Muscle layer of duodenum (tissue), 2 donors: Measurements from ENCODE around the gene CYB561.

Source experiments
- H3K27ac ChIP-seq: one replicate; pipeline ENCODE4 v1.7.0; 2013; ENCODE audit warnings: mild to moderate bottlenecking, low read length
- H3K27me3 ChIP-seq: one replicate; pipeline ENCODE4 v1.7.0; 2013; ENCODE audit warnings: low read depth, mild to moderate bottlenecking, control low read depth, low read length
- H3K36me3 ChIP-seq, 2 donors: one replicate each; pipeline ENCODE4 v1.7.0; 2013; ENCODE audit warnings: low read length in 2 of 2, control low read depth in 1 of 2, mild to moderate bottlenecking in 1 of 2; ENCODE audit not compliant: insufficient read depth in 2 of 2, control insufficient read depth in 1 of 2
- H3K4me1 ChIP-seq, 2 donors: one replicate each; pipeline ENCODE4 v1.7.0; 2013; ENCODE audit warnings: low read length in 2 of 2, mild to moderate bottlenecking in 2 of 2, control low read depth in 1 of 2, moderate library complexity in 1 of 2; ENCODE audit not compliant: insufficient read depth in 2 of 2, control insufficient read depth in 1 of 2
- H3K4me3 ChIP-seq, 2 donors: one replicate each; pipeline ENCODE4 v1.7.0; 2013; ENCODE audit warnings: low read length in 2 of 2, low read depth in 1 of 2, mild to moderate bottlenecking in 1 of 2
- H3K9me3 ChIP-seq, 2 donors: one replicate each; pipeline ENCODE4 v1.7.0; 2013; ENCODE audit warnings: low read length in 2 of 2, control low read depth in 1 of 2, mild to moderate bottlenecking in 1 of 2; ENCODE audit not compliant: control insufficient read depth in 1 of 2
- donor health status: healthy.

CYB561 gene

GRCh38 chr17:63437287-63438091 is 8.6 kb downstream of the CYB561 start:
- H3K27ac ChIP-seq: no peak overlapping the region
- H3K4me1 ChIP-seq: peaks cover 19 to 40% of the 10 kb centered on the region in 2 donors
- peak overlapping the region in 1 of 2 donors; percentile 28 for H3K4me3 ChIP-seq
- H3K27me3 ChIP-seq: no peaks in the 10 kb centered on the region
- H3K9me3 ChIP-seq: no peaks in the 10 kb centered on the region
- H3K36me3 ChIP-seq: no peaks in the 10 kb centered on the region

GRCh38 chr17:63436523-63437110 is 9.5 kb downstream of the CYB561 start:
- Histone ChIP-seq H3K36me3 (no peaks in the 10 kb centered on the region), H3K4me1 (peaks cover 19 to 40% of the 10 kb centered on the region in 2 donors), H3K4me3 (no peak overlapping the region), H3K27ac (no peak overlapping the region), H3K9me3 (no peaks in the 10 kb centered on the region), H3K27me3 (no peaks in the 10 kb centered on the region)

- no peaks in the 10 kb centered on the region for H3K36me3 ChIP-seq
- no peaks in the 10 kb centered on the region for H3K27me3 ChIP-seq
- no peak overlapping the region for H3K27ac ChIP-seq
- no peak overlapping the region for H3K4me3 ChIP-seq
- no peaks in the 10 kb centered on the region for H3K9me3 ChIP-seq
- peaks cover 19 to 40% of the 10 kb centered on the region in 2 donors for H3K4me1 ChIP-seq
Observed at GRCh38 chr17:63435681-63436522, 10.2 kb downstream of the CYB561 start.

GRCh38 chr17:63434951-63435571 is 11.0 kb downstream of the CYB561 start:
- Histone ChIP-seq H3K4me1 (peaks cover 19 to 39% of the 10 kb centered on the region in 2 donors), H3K27me3 (no peaks in the 10 kb centered on the region), H3K36me3 (no peaks in the 10 kb centered on the region), H3K4me3 (no peak overlapping the region), H3K27ac (peak overlapping the region; percentile 31), H3K9me3 (no peaks in the 10 kb centered on the region)

GRCh38 chr17:63433746-63434591 is 12.1 kb downstream of the CYB561 start:
- no peaks in the 10 kb centered on the region for H3K36me3 ChIP-seq
- peak overlapping the region; percentile 51 for H3K27ac ChIP-seq
- H3K4me3 ChIP-seq: no peak overlapping the region
- H3K27me3 ChIP-seq: no peaks in the 10 kb centered on the region
- no peaks in the 10 kb centered on the region for H3K9me3 ChIP-seq
- peaks cover 19 to 36% of the 10 kb centered on the region in 2 donors for H3K4me1 ChIP-seq

GRCh38 chr17:63431939-63432804 is 13.9 kb downstream of the CYB561 start:
- H3K4me3 ChIP-seq: no peak overlapping the region
- H3K9me3 ChIP-seq: no peaks in the 10 kb centered on the region
- no peaks in the 10 kb centered on the region for H3K27me3 ChIP-seq
- H3K27ac ChIP-seq: peak overlapping the region; percentile 58
- no peaks in the 10 kb centered on the region for H3K36me3 ChIP-seq
- peaks cover 18 to 27% of the 10 kb centered on the region in 2 donors for H3K4me1 ChIP-seq

GRCh38 chr17:63431618-63431938 is 14.5 kb downstream of the CYB561 start:
- no peak overlapping the region for H3K4me3 ChIP-seq
- no peaks in the 10 kb centered on the region for H3K27me3 ChIP-seq
- H3K36me3 ChIP-seq: no peaks in the 10 kb centered on the region
- peaks cover 15 to 23% of the 10 kb centered on the region in 2 donors for H3K4me1 ChIP-seq
- no peak overlapping the region for H3K27ac ChIP-seq
- H3K9me3 ChIP-seq: no peaks in the 10 kb centered on the region

GRCh38 chr17:63430223-63430622 is 15.9 kb downstream of the CYB561 start:
- H3K36me3 ChIP-seq: no peaks in the 10 kb centered on the region
- H3K4me1 ChIP-seq: peaks cover 8 to 18% of the 10 kb centered on the region in 2 donors
- H3K27ac ChIP-seq: no peak overlapping the region
- H3K27me3 ChIP-seq: no peaks in the 10 kb centered on the region
- H3K4me3 ChIP-seq: no peak overlapping the region
- H3K9me3 ChIP-seq: no peaks in the 10 kb centered on the region

GRCh38 chr17:63429766-63430165 is 16.3 kb downstream of the CYB561 start:
- H3K4me1 ChIP-seq: peaks cover 3 to 15% of the 10 kb centered on the region in 2 donors
- no peaks in the 10 kb centered on the region for H3K27me3 ChIP-seq
- no peaks in the 10 kb centered on the region for H3K9me3 ChIP-seq
- H3K27ac ChIP-seq: no peak overlapping the region
- no peak overlapping the region for H3K4me3 ChIP-seq
- H3K36me3 ChIP-seq: no peaks in the 10 kb centered on the region

GRCh38 chr17:63426917-63427308 is 19.2 kb downstream of the CYB561 start:
- no peaks in the 10 kb centered on the region for H3K4me1 ChIP-seq
- H3K36me3 ChIP-seq: peaks cover 0 to 7% of the 10 kb centered on the region in 2 donors
- H3K4me3 ChIP-seq: no peak overlapping the region
- no peak overlapping the region for H3K27ac ChIP-seq
- H3K9me3 ChIP-seq: no peaks in the 10 kb centered on the region
- H3K27me3 ChIP-seq: no peaks in the 10 kb centered on the region
